Lower lobe of right lung (tissue), 2 donors: Measurements from ENCODE around the gene MRPL40. TPM values are rescaled to one million over a fixed set of nuclear protein-coding genes. Genes with fewer than 3 reads are reported as not detected.

Experiments
- ATAC-seq, 2 donors: fragments of 200-7000 bp; cut with Tn5 transposase; one replicate each; pipeline ENCODE4 v1.9.1; 2020 to 2022; ENCODE audit warnings: mild to moderate bottlenecking in 2 of 2, moderate library complexity in 2 of 2
- DNase-seq: peaks from one replicate; pipeline ENCODE4 v3.0.0-alpha.2; 2020
- H3K27ac ChIP-seq: fragments of 200-600 bp; one replicate; pipeline ENCODE4 v1.8.0; 2022
- H3K27me3 ChIP-seq: fragments of 200-600 bp; one replicate; pipeline ENCODE4 v1.8.0; 2022; ENCODE audit warnings: low read depth
- H3K36me3 ChIP-seq: fragments of 200-600 bp; one replicate; pipeline ENCODE4 v1.8.0; 2022; ENCODE audit warnings: mild to moderate bottlenecking
- H3K4me1 ChIP-seq: fragments of 200-600 bp; one replicate; pipeline ENCODE4 v1.8.0; 2022
- H3K4me3 ChIP-seq: fragments of 200-600 bp; one replicate; pipeline ENCODE4 v1.8.0; 2022; ENCODE audit warnings: mild to moderate bottlenecking
- H3K9me3 ChIP-seq: fragments of 200-600 bp; one replicate; pipeline ENCODE4 v1.8.0; 2022
- intact Hi-C: fragments of 100-400 bp; cut with DNase I; formaldehyde crosslinking; loops from one replicate; pipeline ENCODE4 v1.11.0; 2022
- total RNA-seq: library from RNA; stranded (reverse); fragmentation: NEBNext Ultra II Directional; extraction: Animal tissue kit (Norgen Biotek cat#: 25700); gene quantifications from one replicate; pipeline ENCODE4 v1.2.1, GENCODE V29; 2021
- TF ChIP-seq, protein P1 (sequence below): fragments of 200-600 bp; IDR thresholded peaks from one replicate; pipeline ENCODE4 v1.8.0; 2022; ENCODE audit warnings: antibody characterized with exemption, mild to moderate bottlenecking
- donor health status: DM: no; HTN: yes; CAD: no; lungs with severe emphysema.

Gene MRPL40
- total RNA-seq, 1 donor from 2014 or later: 23.2 TPM

- no peak overlapping the region for H3K27ac ChIP-seq
- H3K4me1 ChIP-seq: peaks cover 28% of the 10 kb centered on the region
- no peaks in the 10 kb centered on the region for H3K9me3 ChIP-seq
- DNase-seq (no peak), ATAC-seq (no peak)
- H3K27me3 ChIP-seq: no peaks in the 10 kb centered on the region
- no peaks in the 10 kb centered on the region for H3K36me3 ChIP-seq
- TF ChIP-seq, protein P1, sequence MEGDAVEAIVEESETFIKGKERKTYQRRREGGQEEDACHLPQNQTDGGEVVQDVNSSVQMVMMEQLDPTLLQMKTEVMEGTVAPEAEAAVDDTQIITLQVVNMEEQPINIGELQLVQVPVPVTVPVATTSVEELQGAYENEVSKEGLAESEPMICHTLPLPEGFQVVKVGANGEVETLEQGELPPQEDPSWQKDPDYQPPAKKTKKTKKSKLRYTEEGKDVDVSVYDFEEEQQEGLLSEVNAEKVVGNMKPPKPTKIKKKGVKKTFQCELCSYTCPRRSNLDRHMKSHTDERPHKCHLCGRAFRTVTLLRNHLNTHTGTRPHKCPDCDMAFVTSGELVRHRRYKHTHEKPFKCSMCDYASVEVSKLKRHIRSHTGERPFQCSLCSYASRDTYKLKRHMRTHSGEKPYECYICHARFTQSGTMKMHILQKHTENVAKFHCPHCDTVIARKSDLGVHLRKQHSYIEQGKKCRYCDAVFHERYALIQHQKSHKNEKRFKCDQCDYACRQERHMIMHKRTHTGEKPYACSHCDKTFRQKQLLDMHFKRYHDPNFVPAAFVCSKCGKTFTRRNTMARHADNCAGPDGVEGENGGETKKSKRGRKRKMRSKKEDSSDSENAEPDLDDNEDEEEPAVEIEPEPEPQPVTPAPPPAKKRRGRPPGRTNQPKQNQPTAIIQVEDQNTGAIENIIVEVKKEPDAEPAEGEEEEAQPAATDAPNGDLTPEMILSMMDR: no peak
- no peak overlapping the region for H3K4me3 ChIP-seq
- intact Hi-C loops: no loop called here
Measured at GRCh38 chr22:19480789-19481188, 48.4 kb downstream of the MRPL40 start.

- intact Hi-C loops: no loop called here
- ATAC-seq: no peak
- TF ChIP-seq, protein P1: no peak
- Histone ChIP-seq H3K36me3 (no peaks in the 10 kb centered on the region), H3K9me3 (no peaks in the 10 kb centered on the region), H3K4me3 (no peak overlapping the region), H3K27me3 (no peaks in the 10 kb centered on the region), H3K27ac (no peak overlapping the region), H3K4me1 (peaks cover 14% of the 10 kb centered on the region)
- DNase-seq: no peak
Measured at GRCh38 chr22:19482297-19482696, 50.0 kb downstream of the MRPL40 start.

DNA sequence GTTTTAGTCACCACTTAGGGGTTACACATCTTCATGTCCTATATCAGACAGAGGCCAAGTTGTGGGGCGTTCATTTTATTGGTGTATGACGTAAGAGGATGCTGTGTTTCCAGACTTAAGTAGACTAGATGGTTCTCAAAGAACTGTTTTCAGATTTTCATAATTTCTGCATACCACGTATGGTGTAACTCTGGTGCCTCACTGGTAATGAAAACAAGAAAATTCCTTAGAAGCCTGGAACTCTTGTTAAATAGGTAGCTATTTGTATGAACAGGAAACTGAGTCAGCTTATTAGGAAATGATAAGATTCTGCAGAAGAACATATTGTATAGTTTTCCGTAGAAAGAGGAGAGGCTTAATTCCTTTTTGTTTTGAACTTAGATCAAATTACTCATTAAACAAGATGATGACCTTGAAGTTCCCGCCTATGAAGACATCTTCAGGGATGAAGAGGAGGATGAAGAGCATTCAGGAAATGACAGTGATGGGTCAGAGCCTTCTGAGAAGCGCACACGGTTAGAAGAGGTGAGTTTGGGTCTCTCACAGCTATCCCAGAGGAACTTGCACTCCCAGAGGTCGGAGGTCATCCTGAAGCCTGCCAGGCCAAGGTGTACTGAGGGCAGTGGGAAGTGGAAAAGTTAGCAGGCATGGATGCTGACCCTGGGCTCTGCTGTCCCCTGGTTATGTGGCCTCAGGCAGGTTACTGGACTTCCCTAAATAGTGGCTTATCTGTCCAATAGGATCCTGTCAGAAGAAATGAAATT lies 51.3 kb downstream of the MRPL40 start:
- intact Hi-C loops: no loop called here
- Histone ChIP-seq H3K4me1 (peaks cover 5% of the 10 kb centered on the region), H3K9me3 (no peaks in the 10 kb centered on the region), H3K27me3 (no peaks in the 10 kb centered on the region), H3K36me3 (no peaks in the 10 kb centered on the region), H3K4me3 (no peak overlapping the region), H3K27ac (no peak overlapping the region)
- TF ChIP-seq, protein P1: no peak
- DNase-seq: no peak
- ATAC-seq: no peak

Other genes with a start within 250 kb of the MRPL40 start
- gene CLTCL1, start 140.8 kb upstream of the MRPL40 start, total RNA-seq: 6.8 TPM
- 27.9 TPM for gene HIRA, start 812 bp upstream of the MRPL40 start, total RNA-seq
- gene C22orf39, start 15.2 kb downstream of the MRPL40 start, total RNA-seq: 36.4 TPM
- gene UFD1, start 46.6 kb downstream of the MRPL40 start, total RNA-seq: 36.7 TPM
- 1.4 TPM for gene CDC45, start 47.4 kb downstream of the MRPL40 start, total RNA-seq
- 213 TPM for gene CLDN5, start 91.9 kb downstream of the MRPL40 start, total RNA-seq